Activated naive CD8-positive, alpha-beta T cell treated with anti-CD3 and anti-CD28 coated beads, Interleukin-2, amount 10 ng/mL, durations not matched to agents 7 days and 5 days (primary cell): ENCODE measurements around the gene AIF1L. TPM values are rescaled to one million over a fixed set of nuclear protein-coding genes. Genes with fewer than 3 reads are reported as not detected.
A peak's percentile ranks its signal among the peaks of the same experiment; 100 is the strongest.

Experiments
- ATAC-seq: fragments of 150-1000 bp; cut with Tn5 transposase; one replicate; pipeline ENCODE4 v1.10.0; 2021; ENCODE audit warnings: low read depth, moderate library complexity
- POLR2A ChIA-PET: fragments of 350-600 bp; sonication (Branson Sonifier 250); formaldehyde crosslinking; loops from one replicate; lab custom pipeline; 2021; ENCODE audit warnings: antibody characterized with exemption; lab: Charles Lee
- DNase-seq: peaks from one replicate; pipeline ENCODE4 v3.0.0; 2021
- H3K27ac Mint-ChIP-seq: one replicate; pipeline ENCODE4 v1.8.0; 2022; ENCODE audit warnings: mild to moderate bottlenecking, mixed read lengths
- H3K27me3 Mint-ChIP-seq: one replicate; pipeline ENCODE4 v1.8.0; 2022; ENCODE audit warnings: mild to moderate bottlenecking, moderate library complexity, mixed read lengths
- H3K36me3 Mint-ChIP-seq: one replicate; pipeline ENCODE4 v1.8.0; 2021; ENCODE audit warnings: mild to moderate bottlenecking, mixed read lengths
- H3K4me1 Mint-ChIP-seq: one replicate; pipeline ENCODE4 v1.8.0; 2021; ENCODE audit warnings: mixed read lengths
- H3K4me3 Mint-ChIP-seq: one replicate; pipeline ENCODE4 v1.8.0; 2022; ENCODE audit warnings: mild to moderate bottlenecking, moderate library complexity, mixed read lengths
- H3K9me3 Mint-ChIP-seq: one replicate; pipeline ENCODE4 v1.8.0; 2021; ENCODE audit warnings: mixed read lengths
- total RNA-seq, 2 experiments: library from RNA; stranded (reverse); gene quantifications; one replicate each; pipeline ENCODE4 v1.2.3, GENCODE V29; 2021

AIF1L gene
- under 1 TPM; 0.34 to 0.42 TPM for total RNA-seq

- POLR2A ChIA-PET: no interaction called here
- no peaks in the 10 kb centered on the region for H3K9me3 Mint-ChIP-seq
- peaks cover 32% of the 10 kb centered on the region for H3K27me3 Mint-ChIP-seq
- H3K4me1 Mint-ChIP-seq: peaks cover 4% of the 10 kb centered on the region
- peak; percentile 47 for DNase-seq
- peak; percentile 53 for ATAC-seq
- no peaks in the 10 kb centered on the region for H3K36me3 Mint-ChIP-seq
- H3K4me3 Mint-ChIP-seq: peak within 1 kb of the TSS; percentile 55
- no peak within 1 kb of the TSS for H3K27ac Mint-ChIP-seq
Observed at GRCh38 chr9:131096269-131097125, at the start of gene AIF1L. TSS of gene AIF1L (plus strand) at chr9:131096531. CDS start at chr9:131096630, 99 bp downstream.

- no peak overlapping the region for H3K27ac Mint-ChIP-seq
Observed at GRCh38 chr9:131046581-131047202, 49.6 kb upstream of the AIF1L start.

GRCh38 chr9:131048332-131048731 lies 48.0 kb upstream of the AIF1L start:
- ATAC-seq (no peak), DNase-seq (no peak)
- Mint-ChIP-seq H3K27ac (no peak overlapping the region), H3K27me3 (no peaks in the 10 kb centered on the region), H3K36me3 (no peaks in the 10 kb centered on the region), H3K4me1 (peaks cover 4% of the 10 kb centered on the region), H3K9me3 (no peaks in the 10 kb centered on the region), H3K4me3 (no peak overlapping the region)
- POLR2A ChIA-PET: interaction anchor here (0.7 kb wide), 1 partner anchor 370 kb away, joined by 5 read pairs; no protein-coding TSS in a partner anchor

More at GRCh38 chr9:131046581-131047202, 49.6 kb upstream of the AIF1L start:
- ATAC-seq: peak; percentile 92
- Mint-ChIP-seq H3K4me1 (peaks cover 6% of the 10 kb centered on the region), H3K9me3 (no peaks in the 10 kb centered on the region), H3K4me3 (no peak overlapping the region), H3K36me3 (no peaks in the 10 kb centered on the region), H3K27me3 (no peaks in the 10 kb centered on the region)
- DNase-seq: peak; percentile 87
- POLR2A ChIA-PET: interaction anchor here (1.0 kb wide), 1 partner anchor 180 kb away, joined by 5 read pairs; no protein-coding TSS in a partner anchor

DNA sequence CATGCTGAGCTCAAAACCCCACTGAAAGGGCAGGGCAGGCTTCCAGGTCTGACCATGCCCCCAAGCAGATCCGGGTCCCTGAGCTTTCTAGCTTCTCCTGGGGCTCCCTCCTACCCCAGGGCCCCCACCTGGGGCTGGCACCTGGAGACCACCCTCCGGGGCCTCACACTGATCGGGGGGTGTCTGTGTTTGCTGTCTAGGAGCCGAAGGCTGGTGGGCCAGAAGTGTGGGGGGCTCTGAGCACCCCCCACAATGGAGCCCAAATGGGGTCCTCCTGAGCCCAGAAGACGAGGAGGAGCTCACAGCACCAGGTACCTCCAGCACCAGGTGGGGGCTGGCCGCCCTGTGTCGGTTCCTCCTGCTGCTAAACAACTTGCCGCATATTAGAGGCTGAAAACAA lies 47.5 kb upstream of the AIF1L start:
- Mint-ChIP-seq H3K27ac (no peak overlapping the region), H3K9me3 (no peaks in the 10 kb centered on the region), H3K27me3 (no peaks in the 10 kb centered on the region), H3K4me1 (peaks cover 4% of the 10 kb centered on the region), H3K36me3 (no peaks in the 10 kb centered on the region), H3K4me3 (no peak overlapping the region)
- ATAC-seq (no peak), DNase-seq (no peak)
- POLR2A ChIA-PET: no interaction called here

- peaks cover 4% of the 10 kb centered on the region for H3K4me1 Mint-ChIP-seq
- peaks cover 2% of the 10 kb centered on the region for H3K27me3 Mint-ChIP-seq
- H3K27ac Mint-ChIP-seq: no peak overlapping the region
- H3K4me3 Mint-ChIP-seq: no peak overlapping the region
- no peak for ATAC-seq
- no peaks in the 10 kb centered on the region for H3K36me3 Mint-ChIP-seq
- H3K9me3 Mint-ChIP-seq: no peaks in the 10 kb centered on the region
- DNase-seq: no peak
- POLR2A ChIA-PET: no interaction called here
Observed at GRCh38 chr9:131049829-131050715, 46.3 kb upstream of the AIF1L start.

DNA sequence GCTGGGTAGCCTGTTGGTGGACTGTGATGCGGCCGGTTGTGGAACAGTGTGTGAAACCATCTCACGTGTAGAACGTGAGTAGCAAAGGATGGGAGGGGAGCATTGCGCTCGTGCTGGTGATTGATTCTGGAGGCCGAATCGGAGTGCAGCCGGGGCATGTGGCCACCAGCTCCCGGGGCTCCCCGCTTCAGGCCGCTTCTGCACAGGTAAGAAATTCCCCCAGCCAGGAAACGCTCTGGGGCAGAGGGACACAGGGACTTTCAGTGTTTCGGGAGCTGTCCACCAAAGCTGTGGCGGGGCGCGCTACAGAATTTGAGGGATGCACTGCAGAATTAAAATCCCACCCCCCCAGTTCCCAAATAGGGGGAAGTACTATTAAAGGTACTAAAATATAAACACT lies 45.5 kb upstream of the AIF1L start:
- POLR2A ChIA-PET: no interaction called here
- ATAC-seq: no peak
- Mint-ChIP-seq H3K9me3 (no peaks in the 10 kb centered on the region), H3K27ac (no peak overlapping the region), H3K4me1 (peaks cover 2% of the 10 kb centered on the region), H3K36me3 (no peaks in the 10 kb centered on the region), H3K4me3 (no peak overlapping the region), H3K27me3 (peaks cover 2% of the 10 kb centered on the region)
- no peak for DNase-seq

- Mint-ChIP-seq H3K27ac (no peak overlapping the region), H3K4me1 (no peaks in the 10 kb centered on the region), H3K36me3 (no peaks in the 10 kb centered on the region), H3K4me3 (no peak overlapping the region), H3K9me3 (no peaks in the 10 kb centered on the region), H3K27me3 (peaks cover 2% of the 10 kb centered on the region)
- POLR2A ChIA-PET: no interaction called here
- ATAC-seq: no peak
- DNase-seq: no peak
Observed at GRCh38 chr9:131051592-131052517, 44.5 kb upstream of the AIF1L start.

DNA sequence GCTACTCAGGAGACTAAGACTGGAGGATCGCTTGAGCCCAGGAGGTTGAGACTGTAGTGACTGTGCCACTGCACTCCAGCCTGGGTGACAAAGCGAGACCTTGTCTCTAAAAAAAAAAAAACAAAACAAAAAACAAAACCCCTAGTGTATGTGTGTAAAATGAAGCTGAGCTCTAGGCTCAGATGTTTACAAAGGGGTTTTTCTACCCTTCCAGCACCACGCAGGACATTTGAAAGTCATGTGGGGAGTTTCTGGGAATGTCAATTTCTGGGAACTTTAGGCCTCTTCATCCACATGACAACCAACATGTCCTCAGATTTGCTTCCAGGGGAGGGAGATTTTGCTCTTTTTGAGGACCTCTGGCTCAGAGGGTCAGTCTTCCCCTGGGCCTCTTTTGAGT lies 42.4 kb upstream of the AIF1L start:
- Mint-ChIP-seq H3K27me3 (peaks cover 2% of the 10 kb centered on the region), H3K27ac (no peak overlapping the region)
- POLR2A ChIA-PET: no interaction called here

DNA sequence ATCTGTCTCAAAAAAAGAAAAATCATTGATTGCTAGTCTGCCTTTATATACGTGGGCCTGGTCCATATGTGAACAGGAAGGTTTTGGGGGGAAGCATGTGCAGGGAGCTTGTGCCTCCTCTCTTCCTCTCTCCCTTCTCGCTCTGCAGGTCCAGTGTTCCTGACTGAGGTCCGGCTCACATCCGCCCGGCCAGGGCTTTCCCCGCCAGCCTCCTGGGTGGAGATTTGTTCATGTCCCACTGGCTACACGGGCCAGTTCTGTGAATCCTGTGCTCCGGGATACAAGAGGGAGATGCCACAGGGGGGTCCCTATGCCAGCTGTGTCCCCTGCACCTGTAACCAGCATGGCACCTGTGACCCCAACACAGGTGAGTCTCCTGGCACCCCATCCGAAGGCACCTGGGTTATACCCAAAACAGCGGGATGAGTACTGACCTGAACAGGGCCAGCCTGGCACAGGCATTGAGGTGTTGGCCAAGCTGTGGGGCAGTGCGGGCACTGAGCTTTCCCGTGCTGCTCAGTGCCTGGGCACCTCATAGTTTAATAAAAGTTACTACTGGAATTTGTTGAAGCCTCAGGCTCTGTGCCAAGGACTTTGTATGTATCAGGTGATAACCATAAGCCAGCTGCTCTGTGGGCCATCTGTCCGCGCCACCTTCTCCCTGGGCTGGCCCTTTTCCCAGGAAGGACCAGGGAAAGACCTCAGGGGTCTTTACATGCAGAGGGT lies 39.4 kb upstream of the AIF1L start:
- peaks cover 3% of the 10 kb centered on the region for H3K27me3 Mint-ChIP-seq
- H3K27ac Mint-ChIP-seq: no peak overlapping the region
- H3K4me1 Mint-ChIP-seq: no peaks in the 10 kb centered on the region
- no peaks in the 10 kb centered on the region for H3K9me3 Mint-ChIP-seq
- POLR2A ChIA-PET: no interaction called here
- DNase-seq (no peak), ATAC-seq (no peak)
- H3K4me3 Mint-ChIP-seq: no peak overlapping the region
- H3K36me3 Mint-ChIP-seq: no peaks in the 10 kb centered on the region

More for the DNA sequence above, 42.4 kb upstream of the AIF1L start:
- no peaks in the 10 kb centered on the region for H3K9me3 Mint-ChIP-seq
- no peaks in the 10 kb centered on the region for H3K4me1 Mint-ChIP-seq
- no peaks in the 10 kb centered on the region for H3K36me3 Mint-ChIP-seq
- no peak for ATAC-seq
- no peak overlapping the region for H3K4me3 Mint-ChIP-seq
- DNase-seq: no peak

GRCh38 chr9:131060900-131061630 lies 35.3 kb upstream of the AIF1L start:
- Mint-ChIP-seq H3K4me3 (no peak overlapping the region), H3K27me3 (peaks cover 1% of the 10 kb centered on the region), H3K4me1 (no peaks in the 10 kb centered on the region), H3K27ac (no peak overlapping the region), H3K9me3 (no peaks in the 10 kb centered on the region), H3K36me3 (no peaks in the 10 kb centered on the region)
- DNase-seq (no peak), ATAC-seq (no peak)
- POLR2A ChIA-PET: no interaction called here

DNA sequence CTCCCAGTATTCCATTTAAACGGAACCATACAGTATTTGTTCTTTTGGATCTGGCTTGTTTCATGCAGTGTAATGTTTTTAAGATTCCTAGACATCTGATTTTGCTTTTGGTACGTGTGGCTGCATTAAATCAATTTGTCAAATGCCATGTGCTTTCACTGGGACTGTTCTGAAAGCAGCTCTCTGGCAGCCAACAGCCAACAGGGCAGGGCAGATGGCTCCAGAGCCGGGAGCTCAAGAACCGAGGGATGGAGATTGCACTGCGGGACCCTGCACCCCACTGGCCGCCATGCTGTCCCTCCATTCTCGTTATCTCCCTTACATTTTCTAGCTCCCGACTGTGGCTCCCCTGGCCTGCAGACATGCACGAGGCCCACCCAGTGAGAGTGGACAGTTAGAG lies 33.4 kb upstream of the AIF1L start:
- Mint-ChIP-seq H3K27ac (no peak overlapping the region), H3K4me3 (no peak overlapping the region), H3K9me3 (no peaks in the 10 kb centered on the region), H3K27me3 (peaks cover 1% of the 10 kb centered on the region), H3K36me3 (no peaks in the 10 kb centered on the region), H3K4me1 (no peaks in the 10 kb centered on the region)
- DNase-seq (no peak), ATAC-seq (no peak)
- POLR2A ChIA-PET: no interaction called here
